ENCODE measurements around the gene VSTM4.

The VSTM4 gene

DNA sequence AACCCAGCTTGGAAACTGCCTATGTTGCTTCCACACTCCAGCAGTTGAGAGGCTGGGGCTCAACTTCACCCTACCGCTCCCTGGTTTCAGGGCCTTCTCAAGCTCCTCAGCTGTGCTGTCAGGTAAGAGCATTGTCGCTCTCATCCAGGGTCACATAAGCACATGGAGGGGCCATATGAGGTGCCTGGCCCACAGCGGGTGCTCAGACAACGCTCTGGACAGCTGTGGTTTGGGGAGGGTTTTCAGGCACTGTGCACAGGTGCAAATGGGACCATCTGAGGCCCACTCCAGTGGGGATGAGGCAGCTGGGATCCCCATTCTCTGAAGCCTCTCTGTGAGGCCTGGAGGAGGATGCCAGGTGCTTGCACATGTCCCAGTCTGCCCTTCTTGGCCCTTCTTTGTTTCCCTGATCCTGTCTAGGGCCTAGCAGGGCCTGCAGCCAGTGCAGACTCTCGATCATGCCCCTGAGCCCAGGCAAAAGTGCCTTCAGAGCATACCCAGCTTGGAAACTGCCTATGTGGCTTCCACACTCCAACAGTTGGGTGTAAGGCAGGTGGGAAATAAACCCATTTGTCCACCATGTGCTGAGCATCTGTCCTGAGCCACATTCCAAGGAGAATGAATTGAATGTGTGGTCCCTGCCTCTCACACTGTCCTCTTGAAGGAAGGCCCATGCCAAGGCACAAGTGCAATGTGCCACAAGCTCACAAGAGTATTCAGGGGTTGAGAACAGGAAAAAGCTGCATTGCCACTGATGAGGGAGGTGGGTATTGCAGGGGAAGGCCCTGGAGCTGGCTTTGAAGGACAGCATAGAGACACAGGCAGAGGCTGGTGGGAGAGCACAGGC is 40.3 kb downstream of the VSTM4 start:
- H3K4me3 ChIP-seq (ENCODE audit: low read length): no peak overlapping the region
- TF ChIP-seq, protein P1, sequence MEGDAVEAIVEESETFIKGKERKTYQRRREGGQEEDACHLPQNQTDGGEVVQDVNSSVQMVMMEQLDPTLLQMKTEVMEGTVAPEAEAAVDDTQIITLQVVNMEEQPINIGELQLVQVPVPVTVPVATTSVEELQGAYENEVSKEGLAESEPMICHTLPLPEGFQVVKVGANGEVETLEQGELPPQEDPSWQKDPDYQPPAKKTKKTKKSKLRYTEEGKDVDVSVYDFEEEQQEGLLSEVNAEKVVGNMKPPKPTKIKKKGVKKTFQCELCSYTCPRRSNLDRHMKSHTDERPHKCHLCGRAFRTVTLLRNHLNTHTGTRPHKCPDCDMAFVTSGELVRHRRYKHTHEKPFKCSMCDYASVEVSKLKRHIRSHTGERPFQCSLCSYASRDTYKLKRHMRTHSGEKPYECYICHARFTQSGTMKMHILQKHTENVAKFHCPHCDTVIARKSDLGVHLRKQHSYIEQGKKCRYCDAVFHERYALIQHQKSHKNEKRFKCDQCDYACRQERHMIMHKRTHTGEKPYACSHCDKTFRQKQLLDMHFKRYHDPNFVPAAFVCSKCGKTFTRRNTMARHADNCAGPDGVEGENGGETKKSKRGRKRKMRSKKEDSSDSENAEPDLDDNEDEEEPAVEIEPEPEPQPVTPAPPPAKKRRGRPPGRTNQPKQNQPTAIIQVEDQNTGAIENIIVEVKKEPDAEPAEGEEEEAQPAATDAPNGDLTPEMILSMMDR (conservative IDR thresholded peaks at IDR 0.05; ENCODE audit: low read length): no peak
- DNase-seq (ENCODE audit: low read depth): no peak

DNA sequence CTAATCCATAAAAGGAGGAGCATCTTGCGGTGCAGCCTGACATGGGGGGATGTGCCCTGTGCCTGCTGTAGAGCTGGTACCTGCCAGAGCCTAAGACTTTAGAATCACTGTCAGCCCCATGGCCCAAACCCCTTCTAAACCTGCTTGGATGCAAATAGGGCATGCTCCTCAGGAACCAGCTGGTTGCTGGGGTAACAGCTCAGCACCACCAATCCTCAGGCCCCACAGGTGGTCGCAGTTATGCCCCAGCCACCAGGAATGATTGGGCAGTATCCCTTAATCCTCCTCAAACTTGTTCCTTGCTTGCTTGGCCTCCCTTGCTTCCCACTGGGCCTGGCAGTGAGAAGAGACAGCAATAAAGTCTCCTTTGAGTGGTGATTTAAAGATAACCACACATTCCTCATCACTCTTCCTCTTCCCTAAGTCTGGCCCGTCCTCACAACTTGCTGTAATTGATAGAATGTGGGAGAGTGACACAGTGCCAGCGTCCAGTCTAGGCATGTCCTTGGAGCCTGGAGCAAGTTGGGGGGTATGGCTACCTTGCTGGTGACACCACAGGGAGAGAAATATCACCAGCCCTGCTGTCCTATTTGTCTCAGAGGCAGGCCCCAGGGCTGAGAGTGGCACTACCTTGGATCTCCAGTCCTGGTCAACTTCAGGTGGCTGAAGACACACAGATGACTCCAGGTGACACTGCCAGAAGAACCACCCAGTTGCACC is 43.0 kb downstream of the VSTM4 start:
- DNase-seq (ENCODE audit: low read depth): no peak
- no peak overlapping the region for H3K4me3 ChIP-seq (ENCODE audit: low read length)
- TF ChIP-seq, protein P1 (conservative IDR thresholded peaks at IDR 0.05; ENCODE audit: low read length): no peak

DNA sequence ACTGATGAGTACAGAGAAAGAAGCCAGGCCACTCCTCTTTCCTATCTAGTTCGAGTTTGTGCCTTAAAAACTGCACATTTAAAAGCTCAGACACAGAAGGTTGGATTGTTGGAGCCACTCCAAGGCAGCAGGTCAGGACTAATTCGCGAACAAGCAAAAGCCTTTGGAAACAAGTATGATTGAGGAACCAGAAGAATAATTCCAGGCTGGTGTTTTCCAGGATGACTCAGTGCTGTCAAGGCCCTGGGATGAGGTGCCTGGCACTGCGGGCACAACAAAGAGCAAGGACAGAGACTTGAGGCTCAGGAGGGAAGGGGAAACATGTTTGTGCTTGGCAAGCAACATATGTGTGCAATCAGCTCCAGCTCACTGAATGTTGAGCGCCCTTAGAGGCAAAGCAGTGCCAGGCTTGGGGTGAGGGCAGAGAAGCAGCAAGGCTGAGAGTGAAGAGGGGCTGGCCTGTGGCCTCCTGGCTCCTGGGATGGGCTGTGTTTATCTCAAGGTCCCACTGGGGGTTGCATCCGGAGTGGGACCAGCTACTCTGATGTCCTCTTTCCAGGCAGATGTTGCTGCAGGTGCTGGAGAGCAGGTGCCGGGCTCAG is 44.1 kb downstream of the VSTM4 start:
- TF ChIP-seq, protein P1 (conservative IDR thresholded peaks at IDR 0.05; ENCODE audit: low read length): no peak
- peak; percentile 27 for DNase-seq (ENCODE audit: low read depth)

DNA sequence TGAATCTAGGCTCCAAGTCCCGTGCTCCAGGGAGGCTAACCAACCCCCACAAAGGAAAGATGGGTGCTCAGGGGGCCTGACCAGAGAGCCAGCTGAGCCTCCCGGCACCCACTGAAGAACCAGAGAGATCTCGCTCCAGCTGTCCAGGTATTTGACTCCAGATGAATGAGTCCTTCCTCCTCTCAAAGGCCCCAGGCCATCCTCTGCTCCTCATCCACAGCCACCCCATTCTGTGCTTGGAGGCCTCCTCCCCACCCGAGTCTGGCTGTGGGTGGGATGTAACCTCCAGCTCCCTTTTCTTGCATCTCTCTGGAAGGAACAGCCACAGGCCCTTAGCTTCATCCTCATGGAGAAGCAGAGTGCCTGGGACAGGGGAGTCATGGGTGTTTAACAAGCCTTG is 44.6 kb downstream of the VSTM4 start:
- H3K4me3 ChIP-seq (ENCODE audit: low read length): no peak overlapping the region
- TF ChIP-seq, protein P1 (conservative IDR thresholded peaks at IDR 0.05; ENCODE audit: low read length): no peak
- DNase-seq (ENCODE audit: low read depth): no peak

More for the DNA sequence above, 44.1 kb downstream of the VSTM4 start:
- H3K4me3 ChIP-seq (ENCODE audit: low read length): no peak overlapping the region

DNA sequence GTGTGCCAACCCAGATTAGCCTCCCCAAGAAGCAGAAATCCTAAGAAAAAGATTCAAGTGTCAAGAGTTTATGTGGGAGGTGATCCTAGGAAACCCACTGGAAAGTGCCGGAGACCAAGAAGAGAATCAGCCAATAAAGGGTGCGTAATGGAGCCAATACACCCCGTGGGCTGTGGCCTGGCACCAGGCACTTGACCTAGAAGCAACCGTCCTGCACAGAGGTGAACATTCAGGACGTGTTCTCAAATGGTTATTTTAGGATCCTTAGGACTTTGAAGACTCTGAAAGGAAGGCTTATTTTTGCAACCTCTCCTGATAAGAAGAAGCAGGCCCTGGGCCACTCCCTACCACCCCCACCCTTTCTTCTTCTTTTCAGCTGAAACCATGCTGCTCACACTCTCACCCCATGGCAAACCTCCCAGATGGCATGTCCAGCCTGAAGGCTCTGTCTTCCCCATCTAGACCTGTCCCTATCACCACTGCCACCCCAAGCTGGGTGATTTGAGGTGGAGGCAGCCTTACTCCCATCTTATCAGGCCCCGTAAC is 46.6 kb downstream of the VSTM4 start:
- TF ChIP-seq, protein P1 (conservative IDR thresholded peaks at IDR 0.05; ENCODE audit: low read length): no peak
- no peak overlapping the region for H3K4me3 ChIP-seq (ENCODE audit: low read length)
- no peak for DNase-seq (ENCODE audit: low read depth)

DNA sequence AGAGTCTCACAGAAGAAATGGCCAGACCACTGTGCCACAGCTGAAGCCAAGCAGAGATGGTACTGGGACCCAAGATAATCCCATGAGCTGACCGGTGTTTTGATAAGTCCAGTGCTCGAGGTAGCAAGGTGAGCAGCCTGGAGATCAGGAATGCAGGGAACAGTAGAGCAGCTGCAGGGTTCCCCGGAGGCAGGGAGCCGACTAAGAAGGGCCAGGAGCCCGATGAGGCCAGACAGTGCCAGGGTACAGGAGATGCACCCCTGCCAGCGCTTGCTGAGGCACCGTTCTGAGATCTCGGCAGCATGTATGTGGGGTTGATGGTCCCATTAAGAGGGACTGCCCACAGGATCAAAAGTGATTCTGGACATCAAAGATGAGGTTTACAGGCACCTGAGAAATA is 47.1 kb downstream of the VSTM4 start:
- no peak overlapping the region for H3K4me3 ChIP-seq (ENCODE audit: low read length)
- TF ChIP-seq, protein P1 (conservative IDR thresholded peaks at IDR 0.05; ENCODE audit: low read length): no peak
- DNase-seq (ENCODE audit: low read depth): no peak
